Stomach (tissue), 4 donors: ENCODE data around the gene CHIC2.

ENCODE experiments used
- EP300 ChIP-seq: sonication (generic); formaldehyde crosslinking; IDR thresholded peaks from one replicate; pipeline ENCODE4 v1.6.1; 2017; ENCODE audit warnings: antibody characterized with exemption
- POLR2A ChIP-seq, 4 donors: fragments of 450-650 bp; IDR thresholded peaks; one replicate each; pipeline ENCODE4 v1.6.1; 2016; ENCODE audit warnings: antibody characterized with exemption in 4 of 4, control low read depth in 2 of 4, mild to moderate bottlenecking in 1 of 4, moderate library complexity in 1 of 4
- POLR2AphosphoS5 ChIP-seq, 3 donors: sonication (generic); formaldehyde crosslinking; IDR thresholded peaks; one replicate each; pipeline ENCODE4 v1.6.1; 2016; ENCODE audit warnings: antibody characterized with exemption in 3 of 3
- TF ChIP-seq, protein P1 (sequence below), 7 experiments: fragments of 450-650 bp in 4 of 7; fragments of 200-600 bp in 3 of 7; sonication (generic) in 3 of 7; IDR thresholded peaks; one replicate each; pipeline ENCODE4 v1.5.1; 2016 to 2019; ENCODE audit warnings: antibody characterized with exemption in 7 of 7, control low read depth in 2 of 7, mild to moderate bottlenecking in 1 of 7

GRCh38 chr4:54058171-54058570 is 6.2 kb downstream of the CHIC2 start:
- TF ChIP-seq, protein P1, sequence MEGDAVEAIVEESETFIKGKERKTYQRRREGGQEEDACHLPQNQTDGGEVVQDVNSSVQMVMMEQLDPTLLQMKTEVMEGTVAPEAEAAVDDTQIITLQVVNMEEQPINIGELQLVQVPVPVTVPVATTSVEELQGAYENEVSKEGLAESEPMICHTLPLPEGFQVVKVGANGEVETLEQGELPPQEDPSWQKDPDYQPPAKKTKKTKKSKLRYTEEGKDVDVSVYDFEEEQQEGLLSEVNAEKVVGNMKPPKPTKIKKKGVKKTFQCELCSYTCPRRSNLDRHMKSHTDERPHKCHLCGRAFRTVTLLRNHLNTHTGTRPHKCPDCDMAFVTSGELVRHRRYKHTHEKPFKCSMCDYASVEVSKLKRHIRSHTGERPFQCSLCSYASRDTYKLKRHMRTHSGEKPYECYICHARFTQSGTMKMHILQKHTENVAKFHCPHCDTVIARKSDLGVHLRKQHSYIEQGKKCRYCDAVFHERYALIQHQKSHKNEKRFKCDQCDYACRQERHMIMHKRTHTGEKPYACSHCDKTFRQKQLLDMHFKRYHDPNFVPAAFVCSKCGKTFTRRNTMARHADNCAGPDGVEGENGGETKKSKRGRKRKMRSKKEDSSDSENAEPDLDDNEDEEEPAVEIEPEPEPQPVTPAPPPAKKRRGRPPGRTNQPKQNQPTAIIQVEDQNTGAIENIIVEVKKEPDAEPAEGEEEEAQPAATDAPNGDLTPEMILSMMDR (IDR thresholded peaks at IDR 0.05) = no peak
- TF ChIP-seq EP300 (no peak), POLR2A (IDR thresholded peaks at IDR 0.05) (no peak), POLR2AphosphoS5 (IDR thresholded peaks at IDR 0.05) (no peak)
